HepG2 (cell line): ENCODE results near the gene SLC11A1. TPM values are rescaled to one million over a fixed set of nuclear protein-coding genes. Genes with fewer than 3 reads are reported as not detected.
A peak's percentile ranks its signal among the peaks of the same experiment; 100 is the strongest.

ENCODE experiments used
- AGO2 ChIP-seq: fragments of 200-400 bp; formaldehyde crosslinking; optimal IDR thresholded peaks from 2 replicates; pipeline ENCODE3; 2017; ENCODE audit warnings: mild to moderate bottlenecking, low read depth, low read length, moderate library complexity
- AHDC1 ChIP-seq: sonication (generic); formaldehyde crosslinking; IDR thresholded peaks from 2 replicates; pipeline ENCODE4 v1.5.1; 2020; ENCODE audit warnings: mild to moderate bottlenecking, missing genetic modification reagents, borderline replicate concordance
- BCL3 ChIP-seq: sonication (generic); formaldehyde crosslinking; IDR thresholded peaks from 2 replicates; pipeline ENCODE4 v1.5.1; 2020; ENCODE audit warnings: mild to moderate bottlenecking, missing genetic modification reagents, moderate library complexity
- RARA ChIP-seq: IDR thresholded peaks from 2 replicates; pipeline ENCODE4 v1.6.1; 2016; ENCODE audit warnings: missing genetic modification reagents, missing compliant biosample characterization
- SNRNP70 ChIP-seq: fragments of 200-400 bp; formaldehyde crosslinking; IDR thresholded peaks from 2 replicates; pipeline ENCODE4 v1.6.1; 2017; ENCODE audit warnings: mild to moderate bottlenecking, low read depth, low read length, moderate library complexity
- ZNF274 ChIP-seq: sonication (generic); formaldehyde crosslinking; IDR thresholded peaks from 2 replicates; pipeline ENCODE4 v1.5.1; 2020; ENCODE audit warnings: mild to moderate bottlenecking, missing genetic modification reagents
- ZNF354B ChIP-seq: sonication (generic); formaldehyde crosslinking; IDR thresholded peaks from 2 replicates; pipeline ENCODE4 v1.8.0; 2022; ENCODE audit warnings: mild to moderate bottlenecking, missing genetic modification reagents
- polyA plus RNA-seq, 8 experiments: library from polyadenylated mRNA; depleted of rRNA in 3 of 8; stranded (reverse) in 7 of 8; unstranded in 1 of 8; fragments of >200 nt; fragmentation: Illumina TruSeq in 4 of 8; extraction: Trizol in 4 of 8; gene quantifications; 2 replicates each; pipeline versions ENCODE4 v1.2.1 to v1.2.3, GENCODE V29; 2011 to 2016; ENCODE audit warnings: low read depth in 4 of 8, missing spikeins in 1 of 8, mixed read lengths in 1 of 8; ENCODE audit not compliant: insufficient read depth in 1 of 8
- total RNA-seq, 5 experiments: library from RNA; depleted of rRNA; stranded (reverse); fragments of >200 nt; fragmentation: Illumina TruSeq; extraction: Trizol; gene quantifications; 2 replicates each; pipeline ENCODE4 v1.2.3, GENCODE V29; 2016; ENCODE audit warnings: low read depth in 1 of 5
- TF ChIP-seq, protein P1 (sequence below): sonication (generic); formaldehyde crosslinking; IDR thresholded peaks from 2 replicates; pipeline ENCODE4 v1.4.0; 2020; ENCODE audit warnings: missing genetic modification reagents, borderline replicate concordance
- TF ChIP-seq, protein P2 (sequence below): IDR thresholded peaks from 2 replicates; pipeline ENCODE4 v1.6.1; 2016
- TF ChIP-seq, protein P3 (sequence below): IDR thresholded peaks from 2 replicates; pipeline ENCODE4 v1.6.1; 2016
- TF ChIP-seq, protein P4 (sequence below): sonication (generic); formaldehyde crosslinking; conservative IDR thresholded peaks from 2 replicates; pipeline ENCODE4 v1.8.0; 2022; ENCODE audit warnings: mild to moderate bottlenecking, moderate library complexity, missing genetic modification reagents

Gene SLC11A1
- total and polyA plus RNA-seq, 2 of the 13 experiments (the other 11 are each of a cell fraction or from before 2014, with no cell fraction given) = 0.33 to 2.3 TPM

DNA sequence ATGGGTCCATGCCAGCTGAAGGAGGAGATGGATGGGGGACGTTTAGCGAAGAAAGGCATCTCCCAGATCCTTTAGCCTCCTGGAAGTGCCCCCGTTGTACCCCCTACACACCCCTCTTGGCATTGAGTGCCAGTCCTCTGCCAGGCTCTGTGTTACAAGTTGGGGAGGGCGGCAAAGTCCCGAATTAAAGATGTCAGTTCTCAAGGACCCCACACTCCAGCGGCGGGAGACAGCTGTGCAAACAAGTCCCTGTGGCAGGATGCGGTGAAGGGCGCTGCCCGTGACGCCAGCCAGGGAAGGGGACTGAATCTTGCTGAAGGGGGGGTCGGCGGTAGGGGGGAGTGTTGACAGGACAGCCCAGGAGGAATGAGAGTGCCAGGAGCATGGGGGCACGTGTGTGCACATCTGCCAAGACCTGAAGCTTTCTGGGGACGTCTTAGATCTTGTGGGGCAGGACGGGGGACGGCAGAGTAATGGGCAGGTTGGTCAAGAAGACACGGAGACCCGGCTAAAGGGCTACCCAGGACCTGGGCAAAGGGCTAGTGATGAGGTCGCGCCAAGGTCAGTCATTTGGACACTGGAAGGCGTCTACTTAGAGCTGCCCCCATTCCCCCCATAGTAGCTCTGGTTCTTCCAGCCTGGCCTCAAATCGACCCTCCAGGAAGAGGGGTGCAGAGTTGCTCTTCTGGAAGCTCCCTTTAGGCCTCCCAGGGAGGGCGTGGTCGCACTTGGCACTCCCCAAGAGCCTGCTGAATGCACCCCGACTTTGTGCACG is 14.8 kb downstream of the SLC11A1 start (continued):
- TF ChIP-seq AGO2 = peak; percentile 64
- TF ChIP-seq, protein P1, sequence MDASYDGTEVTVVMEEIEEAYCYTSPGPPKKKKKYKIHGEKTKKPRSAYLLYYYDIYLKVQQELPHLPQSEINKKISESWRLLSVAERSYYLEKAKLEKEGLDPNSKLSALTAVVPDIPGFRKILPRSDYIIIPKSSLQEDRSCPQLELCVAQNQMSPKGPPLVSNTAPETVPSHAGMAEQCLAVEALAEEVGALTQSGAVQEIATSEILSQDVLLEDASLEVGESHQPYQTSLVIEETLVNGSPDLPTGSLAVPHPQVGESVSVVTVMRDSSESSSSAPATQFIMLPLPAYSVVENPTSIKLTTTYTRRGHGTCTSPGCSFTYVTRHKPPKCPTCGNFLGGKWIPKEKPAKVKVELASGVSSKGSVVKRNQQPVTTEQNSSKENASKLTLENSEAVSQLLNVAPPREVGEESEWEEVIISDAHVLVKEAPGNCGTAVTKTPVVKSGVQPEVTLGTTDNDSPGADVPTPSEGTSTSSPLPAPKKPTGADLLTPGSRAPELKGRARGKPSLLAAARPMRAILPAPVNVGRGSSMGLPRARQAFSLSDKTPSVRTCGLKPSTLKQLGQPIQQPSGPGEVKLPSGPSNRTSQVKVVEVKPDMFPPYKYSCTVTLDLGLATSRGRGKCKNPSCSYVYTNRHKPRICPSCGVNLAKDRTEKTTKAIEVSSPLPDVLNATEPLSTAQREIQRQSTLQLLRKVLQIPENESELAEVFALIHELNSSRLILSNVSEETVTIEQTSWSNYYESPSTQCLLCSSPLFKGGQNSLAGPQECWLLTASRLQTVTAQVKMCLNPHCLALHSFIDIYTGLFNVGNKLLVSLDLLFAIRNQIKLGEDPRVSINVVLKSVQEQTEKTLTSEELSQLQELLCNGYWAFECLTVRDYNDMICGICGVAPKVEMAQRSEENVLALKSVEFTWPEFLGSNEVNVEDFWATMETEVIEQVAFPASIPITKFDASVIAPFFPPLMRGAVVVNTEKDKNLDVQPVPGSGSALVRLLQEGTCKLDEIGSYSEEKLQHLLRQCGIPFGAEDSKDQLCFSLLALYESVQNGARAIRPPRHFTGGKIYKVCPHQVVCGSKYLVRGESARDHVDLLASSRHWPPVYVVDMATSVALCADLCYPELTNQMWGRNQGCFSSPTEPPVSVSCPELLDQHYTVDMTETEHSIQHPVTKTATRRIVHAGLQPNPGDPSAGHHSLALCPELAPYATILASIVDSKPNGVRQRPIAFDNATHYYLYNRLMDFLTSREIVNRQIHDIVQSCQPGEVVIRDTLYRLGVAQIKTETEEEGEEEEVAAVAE = no peak
- TF ChIP-seq ZNF354B (CRISPR knock-in tag) = peak; percentile 89; the same call in 1 of the 2 replicates
- TF ChIP-seq RARA (CRISPR knock-in tag) = peak; percentile 66
- TF ChIP-seq AHDC1 (CRISPR knock-in tag) = peak; percentile 35; the same call in 1 of the 2 replicates
- peak; percentile 31; the same call in 1 of the 2 replicates for TF ChIP-seq ZNF274 (CRISPR knock-in tag)
- no peak for TF ChIP-seq SNRNP70
- TF ChIP-seq, protein P2, sequence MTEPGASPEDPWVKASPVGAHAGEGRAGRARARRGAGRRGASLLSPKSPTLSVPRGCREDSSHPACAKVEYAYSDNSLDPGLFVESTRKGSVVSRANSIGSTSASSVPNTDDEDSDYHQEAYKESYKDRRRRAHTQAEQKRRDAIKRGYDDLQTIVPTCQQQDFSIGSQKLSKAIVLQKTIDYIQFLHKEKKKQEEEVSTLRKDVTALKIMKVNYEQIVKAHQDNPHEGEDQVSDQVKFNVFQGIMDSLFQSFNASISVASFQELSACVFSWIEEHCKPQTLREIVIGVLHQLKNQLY = peak; percentile 2; the same call in 1 of the 2 replicates
- TF ChIP-seq, protein P3, sequence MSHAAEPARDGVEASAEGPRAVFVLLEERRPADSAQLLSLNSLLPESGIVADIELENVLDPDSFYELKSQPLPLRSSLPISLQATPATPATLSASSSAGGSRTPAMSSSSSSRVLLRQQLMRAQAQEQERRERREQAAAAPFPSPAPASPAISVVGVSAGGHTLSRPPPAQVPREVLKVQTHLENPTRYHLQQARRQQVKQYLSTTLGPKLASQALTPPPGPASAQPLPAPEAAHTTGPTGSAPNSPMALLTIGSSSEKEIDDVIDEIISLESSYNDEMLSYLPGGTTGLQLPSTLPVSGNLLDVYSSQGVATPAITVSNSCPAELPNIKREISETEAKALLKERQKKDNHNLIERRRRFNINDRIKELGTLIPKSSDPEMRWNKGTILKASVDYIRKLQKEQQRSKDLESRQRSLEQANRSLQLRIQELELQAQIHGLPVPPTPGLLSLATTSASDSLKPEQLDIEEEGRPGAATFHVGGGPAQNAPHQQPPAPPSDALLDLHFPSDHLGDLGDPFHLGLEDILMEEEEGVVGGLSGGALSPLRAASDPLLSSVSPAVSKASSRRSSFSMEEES = peak; percentile 19; the same call in 1 of the 2 replicates
- TF ChIP-seq, protein P4, sequence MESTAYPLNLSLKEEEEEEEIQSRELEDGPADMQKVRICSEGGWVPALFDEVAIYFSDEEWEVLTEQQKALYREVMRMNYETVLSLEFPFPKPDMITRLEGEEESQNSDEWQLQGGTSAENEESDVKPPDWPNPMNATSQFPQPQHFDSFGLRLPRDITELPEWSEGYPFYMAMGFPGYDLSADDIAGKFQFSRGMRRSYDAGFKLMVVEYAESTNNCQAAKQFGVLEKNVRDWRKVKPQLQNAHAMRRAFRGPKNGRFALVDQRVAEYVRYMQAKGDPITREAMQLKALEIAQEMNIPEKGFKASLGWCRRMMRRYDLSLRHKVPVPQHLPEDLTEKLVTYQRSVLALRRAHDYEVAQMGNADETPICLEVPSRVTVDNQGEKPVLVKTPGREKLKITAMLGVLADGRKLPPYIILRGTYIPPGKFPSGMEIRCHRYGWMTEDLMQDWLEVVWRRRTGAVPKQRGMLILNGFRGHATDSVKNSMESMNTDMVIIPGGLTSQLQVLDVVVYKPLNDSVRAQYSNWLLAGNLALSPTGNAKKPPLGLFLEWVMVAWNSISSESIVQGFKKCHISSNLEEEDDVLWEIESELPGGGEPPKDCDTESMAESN (CRISPR knock-in tag) = peak; percentile 38; the same call in 1 of the 2 replicates
- 0 out of 2 replicates have a peak, but pooled peaks have one; percentile 1 for TF ChIP-seq BCL3
